ENCODE results near the gene MAML2. TPM values are rescaled to one million over a fixed set of nuclear protein-coding genes. Genes with fewer than 3 reads are reported as not detected.

MAML2 gene
- polyA plus RNA-seq, 12 donors = 4.5 to 17.5 (median 5.7) TPM; not detected in 1

GRCh38 chr11:96340555-96340885, 2.5 kb downstream of the MAML2 start:
- DNase-seq = no peak

GRCh38 chr11:96339706-96340554, 3.1 kb downstream of the MAML2 start:
- DNase-seq = no peak

GRCh38 chr11:96338910-96339705, 3.9 kb downstream of the MAML2 start:
- no peak for DNase-seq

GRCh38 chr11:96337541-96338431, 5.2 kb downstream of the MAML2 start:
- DNase-seq = no peak

- no peak for DNase-seq
Observed at GRCh38 chr11:96335388-96335787, 7.6 kb downstream of the MAML2 start.

- DNase-seq = no peak
Observed at GRCh38 chr11:96334219-96334618, 8.8 kb downstream of the MAML2 start.

- DNase-seq = no peak
Observed at GRCh38 chr11:96333191-96333719, 9.7 kb downstream of the MAML2 start.

GRCh38 chr11:96332126-96332771, 10.7 kb downstream of the MAML2 start:
- DNase-seq = no peak

GRCh38 chr11:96331699-96332116, 11.3 kb downstream of the MAML2 start:
- DNase-seq = no peak

GRCh38 chr11:96330511-96330859, 12.5 kb downstream of the MAML2 start:
- DNase-seq = no peak

- no peak for DNase-seq
Observed at GRCh38 chr11:96329855-96330510, 13.0 kb downstream of the MAML2 start.

GRCh38 chr11:96329419-96329818, 13.6 kb downstream of the MAML2 start:
- no peak for DNase-seq

- DNase-seq = no peak
Observed at GRCh38 chr11:96328395-96329010, 14.5 kb downstream of the MAML2 start.

- DNase-seq = no peak
Observed at GRCh38 chr11:96326959-96327358, 16.0 kb downstream of the MAML2 start.

- no peak for DNase-seq
Observed at GRCh38 chr11:96324912-96325311, 18.1 kb downstream of the MAML2 start.

GRCh38 chr11:96323642-96323985, 19.4 kb downstream of the MAML2 start:
- DNase-seq = no peak

- no peak for DNase-seq
Observed at GRCh38 chr11:96322775-96323641, 20.0 kb downstream of the MAML2 start.

- no peak for DNase-seq
Observed at GRCh38 chr11:96321091-96321490, 21.9 kb downstream of the MAML2 start.

- no peak for DNase-seq
Observed at GRCh38 chr11:96319898-96320656, 22.9 kb downstream of the MAML2 start.

Measured in muscle of arm (tissue), 12 donors.